Measurements from ENCODE around the gene MICALL1. TPM values are rescaled to one million over a fixed set of nuclear protein-coding genes. Genes with fewer than 3 reads are reported as not detected.

The MICALL1 gene
- total RNA-seq, 1 donor from 2014 or later: 48.2 TPM

- H3K4me3 Mint-ChIP-seq: no peak overlapping the region
- no peaks in the 10 kb centered on the region for H3K27me3 Mint-ChIP-seq (ENCODE audit: low read depth)
- no peak for DNase-seq (ENCODE audit: low spot score in 2 of 2, unreplicated experiment in 2 of 2)
- TF ChIP-seq CTCF (IDR thresholded peaks at IDR 0.05; ENCODE audit: unreplicated experiment): no peak
- H3K27ac Mint-ChIP-seq: no peak overlapping the region
- H3K36me3 Mint-ChIP-seq: peaks cover 13% of the 10 kb centered on the region
- H3K4me1 Mint-ChIP-seq: peaks cover 17% of the 10 kb centered on the region
- H3K9me3 Mint-ChIP-seq: no peaks in the 10 kb centered on the region
Observed at GRCh38 chr22:37913233-37913721, 7.2 kb downstream of the MICALL1 start.

- no peak for DNase-seq (ENCODE audit: low spot score in 2 of 2, unreplicated experiment in 2 of 2)
- Mint-ChIP-seq H3K4me3 (no peak overlapping the region), H3K9me3 (no peaks in the 10 kb centered on the region)
Observed at GRCh38 chr22:37916311-37916710, 10.2 kb downstream of the MICALL1 start.

GRCh38 chr22:37917874-37918548, 11.9 kb downstream of the MICALL1 start:
- Mint-ChIP-seq H3K27me3 (ENCODE audit: low read depth) (no peaks in the 10 kb centered on the region), H3K4me3 (no peak overlapping the region), H3K36me3 (peaks cover 18% of the 10 kb centered on the region), H3K4me1 (no peaks in the 10 kb centered on the region), H3K9me3 (no peaks in the 10 kb centered on the region), H3K27ac (no peak overlapping the region)
- no peak for TF ChIP-seq CTCF (IDR thresholded peaks at IDR 0.05; ENCODE audit: unreplicated experiment)
- DNase-seq (ENCODE audit: low spot score in 2 of 2, unreplicated experiment in 2 of 2): no peak

More at GRCh38 chr22:37916311-37916710, 10.2 kb downstream of the MICALL1 start:
- peaks cover 16% of the 10 kb centered on the region for H3K36me3 Mint-ChIP-seq
- H3K27me3 Mint-ChIP-seq (ENCODE audit: low read depth): no peaks in the 10 kb centered on the region
- no peak overlapping the region for H3K27ac Mint-ChIP-seq
- no peak for TF ChIP-seq CTCF (IDR thresholded peaks at IDR 0.05; ENCODE audit: unreplicated experiment)
- H3K4me1 Mint-ChIP-seq: peaks cover under 1% of the 10 kb centered on the region

GRCh38 chr22:37918580-37919270, 12.6 kb downstream of the MICALL1 start:
- Mint-ChIP-seq H3K27me3 (ENCODE audit: low read depth) (no peaks in the 10 kb centered on the region), H3K9me3 (no peaks in the 10 kb centered on the region), H3K4me1 (no peaks in the 10 kb centered on the region), H3K36me3 (peaks cover 17% of the 10 kb centered on the region), H3K27ac (no peak overlapping the region), H3K4me3 (no peak overlapping the region)
- no peak for DNase-seq (ENCODE audit: low spot score in 2 of 2, unreplicated experiment in 2 of 2)
- no peak for TF ChIP-seq CTCF (IDR thresholded peaks at IDR 0.05; ENCODE audit: unreplicated experiment)

GRCh38 chr22:37920126-37920525, 14.0 kb downstream of the MICALL1 start:
- DNase-seq (ENCODE audit: low spot score in 2 of 2, unreplicated experiment in 2 of 2): no peak
- Mint-ChIP-seq H3K27ac (no peak overlapping the region), H3K4me3 (no peak overlapping the region), H3K9me3 (no peaks in the 10 kb centered on the region), H3K4me1 (no peaks in the 10 kb centered on the region), H3K36me3 (peaks cover 17% of the 10 kb centered on the region), H3K27me3 (ENCODE audit: low read depth) (no peaks in the 10 kb centered on the region)
- no peak for TF ChIP-seq CTCF (IDR thresholded peaks at IDR 0.05; ENCODE audit: unreplicated experiment)
